GM20000 (cell line): ENCODE data around the gene FAR1.

ENCODE experiments used
- DNase-seq: peaks from one replicate; pipeline ENCODE4 v3.0.0; 2012; ENCODE audit warnings: low spot score
- CTCF ChIP-seq: IDR thresholded peaks from 2 replicates; pipeline ENCODE4 v1.5.1; 2012; ENCODE audit warnings: mild to moderate bottlenecking, control low read depth; ENCODE audit errors: extremely low read depth, missing control alignments

FAR1 gene

DNA sequence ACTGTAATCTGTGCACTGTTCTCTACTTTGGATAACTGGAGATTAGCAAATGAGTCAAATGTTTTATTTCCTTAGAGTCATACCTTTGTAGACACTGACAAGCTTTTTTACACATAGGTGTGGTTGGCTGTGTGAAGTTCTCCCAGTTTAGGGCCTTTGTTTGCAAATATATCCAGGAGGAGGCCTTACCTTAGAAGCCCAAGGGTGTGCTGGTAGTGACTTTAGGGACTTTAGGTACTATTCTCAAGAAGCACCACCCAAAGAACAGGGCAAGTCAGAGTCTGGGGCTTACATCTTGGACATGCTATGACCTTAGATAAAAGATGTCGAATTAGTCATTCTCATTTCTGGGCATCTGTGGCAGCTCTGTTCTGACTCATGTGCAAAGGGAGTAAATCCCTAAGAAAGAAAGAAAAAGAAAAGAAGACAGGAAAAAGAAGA, 4.8 kb upstream of the FAR1 start:
- DNase-seq, result no peak
- TF ChIP-seq CTCF, result no peak

DNA sequence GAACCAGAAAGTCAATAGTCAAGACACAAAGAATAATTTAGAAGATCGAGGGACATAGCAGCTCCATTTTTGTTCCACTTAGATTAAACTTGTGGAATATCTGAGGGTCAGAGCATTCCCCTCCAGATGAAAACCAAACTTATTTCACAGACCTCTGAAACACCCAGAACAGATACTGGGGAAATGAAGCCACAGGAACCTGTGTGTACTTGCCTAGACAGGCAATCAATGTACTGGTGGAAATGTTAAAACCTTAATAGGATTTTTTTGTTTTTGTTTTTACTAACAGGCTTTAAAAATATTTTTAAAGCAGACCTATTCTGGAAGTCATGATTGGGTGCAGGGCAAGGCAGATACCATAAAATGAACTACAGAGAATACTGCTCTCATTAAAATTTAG, 4.1 kb upstream of the FAR1 start:
- no peak for TF ChIP-seq CTCF
- DNase-seq, result no peak

DNA sequence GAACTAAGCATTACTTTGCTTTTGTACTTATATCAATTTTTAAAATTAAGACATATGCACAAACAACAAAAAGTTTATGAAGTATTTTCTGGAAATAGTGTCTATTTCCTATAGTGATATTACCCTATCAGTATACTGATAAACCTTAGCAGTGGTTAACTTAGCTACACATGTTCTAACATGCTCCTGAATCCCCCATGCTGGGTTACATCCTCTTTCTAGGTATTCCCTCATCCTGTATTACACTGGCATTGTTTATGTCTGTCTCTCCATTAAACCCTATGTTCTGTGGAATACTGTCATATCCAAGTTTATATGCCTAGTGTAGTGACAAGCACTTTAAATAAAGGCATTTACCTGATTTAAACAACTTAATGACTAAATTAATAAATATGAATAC, 1.8 kb upstream of the FAR1 start:
- no peak for DNase-seq
- TF ChIP-seq CTCF, result no peak

GRCh38 chr11:13667245-13667644, 1.2 kb upstream of the FAR1 start:
- TF ChIP-seq CTCF, result no peak
- peak; percentile 21 for DNase-seq

DNA sequence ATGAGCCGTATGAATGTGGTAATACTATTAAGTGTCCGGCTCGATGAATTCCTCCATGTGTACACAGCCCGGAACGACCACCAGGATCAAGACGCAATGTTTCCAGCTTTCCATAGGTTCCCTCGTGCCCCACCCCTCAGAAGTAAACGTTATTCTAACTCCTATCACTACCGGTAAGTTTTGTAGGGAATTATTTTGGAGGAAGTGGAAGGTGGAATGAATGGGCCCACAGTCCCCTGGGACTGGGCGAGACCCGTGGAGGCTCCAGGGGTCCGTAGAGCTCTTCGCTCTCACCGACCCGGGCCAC, 720 bp upstream of the FAR1 start:
- no peak for DNase-seq
- TF ChIP-seq CTCF, result no peak

- TF ChIP-seq CTCF, result no peak
- DNase-seq, result peak; percentile 33
Measured at GRCh38 chr11:13668957-13669521, 571 bp downstream of the FAR1 start.

DNA sequence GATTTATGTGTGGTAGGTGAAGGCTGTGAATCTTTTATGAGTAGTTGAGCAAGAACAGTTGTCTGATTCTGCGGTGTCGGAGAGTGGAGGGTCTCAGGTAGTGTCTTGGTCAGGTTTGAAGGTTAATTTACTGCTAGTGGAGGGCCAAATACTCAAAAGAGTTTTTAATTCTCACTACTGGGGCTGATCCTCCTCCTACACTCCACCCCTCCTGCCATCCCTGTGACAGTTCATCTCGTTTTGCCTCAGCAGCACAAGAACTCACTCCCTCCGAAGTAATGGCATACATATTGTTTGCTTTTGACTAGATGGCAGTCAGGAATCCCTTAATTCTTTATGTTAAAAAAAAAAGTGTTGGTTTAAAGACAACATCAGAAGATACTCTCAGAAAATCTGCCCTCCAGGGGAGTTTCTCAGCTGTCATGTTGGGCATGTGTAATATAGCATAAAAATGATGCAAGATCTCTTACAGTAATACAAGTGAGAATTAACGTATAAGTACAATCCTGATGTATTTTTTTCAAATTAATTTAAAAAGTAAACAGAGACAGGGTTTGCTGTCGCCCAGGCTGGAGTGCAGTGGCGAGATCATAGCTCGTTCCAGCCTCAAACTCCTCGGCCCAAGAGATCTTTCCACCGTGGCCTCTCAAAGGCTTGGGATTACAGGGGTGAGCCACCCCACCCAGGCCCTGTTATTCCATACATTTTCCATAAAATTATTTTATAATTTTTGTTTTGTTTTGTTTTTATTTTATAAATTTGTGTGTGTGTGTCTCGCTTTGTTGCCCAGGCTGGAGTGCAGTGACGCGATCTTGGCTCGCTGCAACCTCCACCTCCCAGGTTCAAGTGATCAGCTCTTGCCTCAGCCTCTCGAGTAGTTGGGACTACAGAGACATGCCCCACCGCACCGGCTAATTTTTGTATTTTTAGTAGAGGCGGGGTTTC, 1.3 kb downstream of the FAR1 start:
- DNase-seq, result no peak

More for the DNA sequence above, 1.3 kb downstream of the FAR1 start:
- no peak for TF ChIP-seq CTCF
